ENCODE results near the gene ZSCAN5B.

DNA sequence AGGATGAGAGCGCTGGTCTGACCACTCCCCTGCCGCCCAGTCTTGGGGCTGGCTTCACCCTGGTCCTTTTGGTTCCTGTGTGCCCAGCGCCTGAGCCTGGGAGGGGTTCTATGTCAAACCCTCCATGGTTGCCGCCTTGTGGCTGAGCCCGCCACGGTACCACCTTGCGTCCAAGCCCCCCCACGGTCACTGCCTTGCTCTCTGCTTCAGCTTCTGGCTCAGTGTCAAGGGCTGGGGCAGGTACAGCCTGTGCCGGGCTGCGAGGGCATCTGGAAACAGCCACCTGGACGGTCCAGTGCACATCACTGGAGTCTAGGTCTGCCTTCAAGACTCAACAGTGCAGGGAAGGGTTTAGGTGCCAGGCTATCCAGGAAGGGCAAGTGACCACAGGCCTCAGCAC is 36.0 kb downstream of the ZSCAN5B start:
- TF ChIP-seq TAF1 (IDR thresholded peaks at IDR 0.05; ENCODE audit: low read depth), result no peak
- TF ChIP-seq, protein P1, sequence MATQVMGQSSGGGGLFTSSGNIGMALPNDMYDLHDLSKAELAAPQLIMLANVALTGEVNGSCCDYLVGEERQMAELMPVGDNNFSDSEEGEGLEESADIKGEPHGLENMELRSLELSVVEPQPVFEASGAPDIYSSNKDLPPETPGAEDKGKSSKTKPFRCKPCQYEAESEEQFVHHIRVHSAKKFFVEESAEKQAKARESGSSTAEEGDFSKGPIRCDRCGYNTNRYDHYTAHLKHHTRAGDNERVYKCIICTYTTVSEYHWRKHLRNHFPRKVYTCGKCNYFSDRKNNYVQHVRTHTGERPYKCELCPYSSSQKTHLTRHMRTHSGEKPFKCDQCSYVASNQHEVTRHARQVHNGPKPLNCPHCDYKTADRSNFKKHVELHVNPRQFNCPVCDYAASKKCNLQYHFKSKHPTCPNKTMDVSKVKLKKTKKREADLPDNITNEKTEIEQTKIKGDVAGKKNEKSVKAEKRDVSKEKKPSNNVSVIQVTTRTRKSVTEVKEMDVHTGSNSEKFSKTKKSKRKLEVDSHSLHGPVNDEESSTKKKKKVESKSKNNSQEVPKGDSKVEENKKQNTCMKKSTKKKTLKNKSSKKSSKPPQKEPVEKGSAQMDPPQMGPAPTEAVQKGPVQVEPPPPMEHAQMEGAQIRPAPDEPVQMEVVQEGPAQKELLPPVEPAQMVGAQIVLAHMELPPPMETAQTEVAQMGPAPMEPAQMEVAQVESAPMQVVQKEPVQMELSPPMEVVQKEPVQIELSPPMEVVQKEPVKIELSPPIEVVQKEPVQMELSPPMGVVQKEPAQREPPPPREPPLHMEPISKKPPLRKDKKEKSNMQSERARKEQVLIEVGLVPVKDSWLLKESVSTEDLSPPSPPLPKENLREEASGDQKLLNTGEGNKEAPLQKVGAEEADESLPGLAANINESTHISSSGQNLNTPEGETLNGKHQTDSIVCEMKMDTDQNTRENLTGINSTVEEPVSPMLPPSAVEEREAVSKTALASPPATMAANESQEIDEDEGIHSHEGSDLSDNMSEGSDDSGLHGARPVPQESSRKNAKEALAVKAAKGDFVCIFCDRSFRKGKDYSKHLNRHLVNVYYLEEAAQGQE (IDR thresholded peaks at IDR 0.05; ENCODE audit: borderline replicate concordance), result no peak
- TF ChIP-seq, protein P2, sequence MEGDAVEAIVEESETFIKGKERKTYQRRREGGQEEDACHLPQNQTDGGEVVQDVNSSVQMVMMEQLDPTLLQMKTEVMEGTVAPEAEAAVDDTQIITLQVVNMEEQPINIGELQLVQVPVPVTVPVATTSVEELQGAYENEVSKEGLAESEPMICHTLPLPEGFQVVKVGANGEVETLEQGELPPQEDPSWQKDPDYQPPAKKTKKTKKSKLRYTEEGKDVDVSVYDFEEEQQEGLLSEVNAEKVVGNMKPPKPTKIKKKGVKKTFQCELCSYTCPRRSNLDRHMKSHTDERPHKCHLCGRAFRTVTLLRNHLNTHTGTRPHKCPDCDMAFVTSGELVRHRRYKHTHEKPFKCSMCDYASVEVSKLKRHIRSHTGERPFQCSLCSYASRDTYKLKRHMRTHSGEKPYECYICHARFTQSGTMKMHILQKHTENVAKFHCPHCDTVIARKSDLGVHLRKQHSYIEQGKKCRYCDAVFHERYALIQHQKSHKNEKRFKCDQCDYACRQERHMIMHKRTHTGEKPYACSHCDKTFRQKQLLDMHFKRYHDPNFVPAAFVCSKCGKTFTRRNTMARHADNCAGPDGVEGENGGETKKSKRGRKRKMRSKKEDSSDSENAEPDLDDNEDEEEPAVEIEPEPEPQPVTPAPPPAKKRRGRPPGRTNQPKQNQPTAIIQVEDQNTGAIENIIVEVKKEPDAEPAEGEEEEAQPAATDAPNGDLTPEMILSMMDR (IDR thresholded peaks at IDR 0.05; ENCODE audit: poor library complexity, severe bottlenecking), result no peak
